ENCODE data around the gene DBET.
"Not testable (repeated sequence)": the region's sequence is repeated elsewhere in the genome, so short reads cannot be mapped to it uniquely, and the experiment has no call there.

DBET gene

DNA sequence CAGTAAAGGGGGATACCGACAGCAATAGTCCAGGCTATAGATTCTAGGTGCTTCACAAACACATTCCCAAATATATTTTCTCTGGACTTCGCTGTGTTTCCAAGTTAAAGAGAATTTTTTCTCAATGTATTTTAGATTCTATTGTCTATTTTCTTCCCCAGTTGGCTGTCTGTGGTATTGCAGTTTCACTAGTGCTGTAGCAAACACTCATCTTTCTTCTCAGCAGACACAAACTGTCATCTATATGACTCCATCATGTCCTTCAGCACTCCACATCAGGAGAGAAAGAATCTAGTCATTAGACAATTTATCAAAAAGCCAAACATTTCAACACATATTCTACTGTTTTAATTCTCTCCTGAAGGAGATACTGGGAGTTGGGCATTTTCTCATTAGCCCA lies at the start of gene DBET:
DBET (plus strand) TSS at position 161 of the 400 bp plus-strand sequence.
- not testable (repeated sequence) for H3K27me3 Mint-ChIP-seq, H3K9me3 Mint-ChIP-seq, ATAC-seq, H3K36me3 Mint-ChIP-seq, H3K27ac Mint-ChIP-seq, H3K4me1 Mint-ChIP-seq, H3K4me3 Mint-ChIP-seq

DNA sequence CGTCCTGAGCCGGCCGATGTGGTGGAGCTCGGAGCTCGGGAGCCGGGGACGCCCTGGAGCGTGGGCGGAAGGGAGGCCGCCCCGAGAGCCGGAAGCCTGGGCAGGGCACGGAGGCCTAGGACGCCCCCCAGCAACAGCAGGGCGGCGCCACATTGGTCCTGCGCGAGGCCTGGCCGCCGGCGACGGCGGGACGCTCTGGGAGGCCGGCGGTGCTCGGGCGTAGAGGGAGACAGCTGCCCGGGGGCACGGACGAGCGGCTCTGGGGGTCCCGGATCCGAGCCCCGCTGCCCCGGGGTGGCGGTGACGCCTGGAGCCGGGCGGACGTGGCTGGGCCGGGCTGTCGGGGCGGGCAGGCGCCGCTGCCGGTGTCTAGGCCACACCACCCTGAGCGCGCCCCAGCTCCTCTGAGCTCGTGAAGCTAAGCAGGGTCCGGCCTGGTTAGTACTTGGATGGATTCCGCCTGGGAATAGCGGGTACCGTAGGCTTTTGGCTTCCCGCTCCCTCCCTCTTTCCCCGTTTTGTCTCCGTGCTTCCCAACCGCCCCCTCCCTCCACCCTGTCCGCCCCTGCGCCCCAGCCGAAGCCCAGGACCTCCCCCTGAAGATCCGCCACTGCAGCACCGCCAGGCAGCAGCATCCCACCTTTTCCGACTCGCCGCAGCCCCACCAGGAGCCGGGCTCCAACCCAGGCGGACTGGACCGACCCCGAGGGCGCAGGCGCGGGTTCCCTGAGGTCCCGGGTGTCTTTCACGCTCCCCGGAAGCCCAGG lies 49.3 kb upstream of the DBET start:
- Mint-ChIP-seq H3K27ac (no peak overlapping the region), H3K36me3 (peaks cover 4% of the 10 kb centered on the region), H3K4me1 (peaks cover 33% of the 10 kb centered on the region), H3K4me3 (peak overlapping the region; percentile 33), H3K27me3 (peaks cover 63% of the 10 kb centered on the region), H3K9me3 (peaks cover 11% of the 10 kb centered on the region)
- peak; percentile 51 for ATAC-seq

- Mint-ChIP-seq H3K27ac (no peak overlapping the region), H3K4me3 (peak overlapping the region; percentile 27), H3K27me3 (peaks cover 71% of the 10 kb centered on the region)
These were observed 48.5 kb upstream of the DBET start for GRCh38 chr4:190015538-190016368.

GRCh38 chr4:190016369-190017289 lies 47.7 kb upstream of the DBET start:
- H3K27ac Mint-ChIP-seq = no peak overlapping the region
- peaks cover 44% of the 10 kb centered on the region for H3K4me1 Mint-ChIP-seq
- peaks cover 78% of the 10 kb centered on the region for H3K27me3 Mint-ChIP-seq
- peak overlapping the region; percentile 27 for H3K4me3 Mint-ChIP-seq
- no peak for ATAC-seq
- H3K9me3 Mint-ChIP-seq = peaks cover 14% of the 10 kb centered on the region
- H3K36me3 Mint-ChIP-seq = peaks cover 10% of the 10 kb centered on the region

More at GRCh38 chr4:190015538-190016368, 48.5 kb upstream of the DBET start:
- no peak for ATAC-seq
- peaks cover 37% of the 10 kb centered on the region for H3K4me1 Mint-ChIP-seq
- H3K9me3 Mint-ChIP-seq = peaks cover 13% of the 10 kb centered on the region
- peaks cover 8% of the 10 kb centered on the region for H3K36me3 Mint-ChIP-seq

DNA sequence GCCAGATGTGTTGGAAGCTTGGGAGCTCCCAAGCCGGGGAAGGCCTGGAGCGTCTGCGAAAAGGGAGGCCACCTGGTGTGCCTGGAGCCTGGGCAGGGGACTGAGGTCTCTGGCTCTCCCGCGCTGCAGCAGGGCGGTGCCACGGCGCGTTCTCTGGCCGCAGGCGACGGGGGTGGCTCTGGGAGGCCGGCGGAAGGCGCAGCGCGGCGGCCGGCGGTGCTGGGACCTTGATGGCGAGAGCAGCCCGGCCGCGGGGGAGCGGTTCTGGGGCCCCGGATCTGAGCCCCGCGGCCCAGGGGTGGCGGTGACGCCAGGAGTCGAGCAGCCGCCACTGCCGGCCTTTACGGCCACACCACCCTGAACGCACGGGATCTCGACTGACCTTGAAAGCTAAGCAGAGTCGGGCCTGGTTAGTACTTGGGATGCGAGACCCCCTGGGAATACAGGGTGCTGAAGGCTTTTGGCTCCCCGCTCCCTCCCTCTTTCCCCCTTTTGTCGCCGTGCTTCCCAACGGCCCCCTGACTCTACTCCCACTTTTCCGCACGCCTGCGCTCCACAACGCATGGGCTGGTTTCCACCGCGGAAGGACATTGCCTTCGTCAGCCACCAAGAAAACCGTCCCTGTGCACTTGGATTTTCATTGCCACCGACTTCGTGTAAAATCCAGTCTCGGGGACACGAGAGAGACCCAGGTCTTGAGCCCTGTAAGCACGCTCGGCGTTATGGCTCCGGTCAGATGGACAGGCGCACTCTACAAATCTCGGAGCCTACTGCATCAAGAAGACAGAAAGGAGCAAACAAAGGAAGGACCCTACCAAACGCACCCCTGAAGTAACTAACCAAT lies 46.7 kb upstream of the DBET start:
- Mint-ChIP-seq H3K4me1 (peaks cover 44% of the 10 kb centered on the region), H3K4me3 (no peak overlapping the region), H3K9me3 (peaks cover 14% of the 10 kb centered on the region), H3K27me3 (peaks cover 78% of the 10 kb centered on the region), H3K36me3 (peaks cover 10% of the 10 kb centered on the region), H3K27ac (no peak overlapping the region)
- ATAC-seq = no peak

DNA sequence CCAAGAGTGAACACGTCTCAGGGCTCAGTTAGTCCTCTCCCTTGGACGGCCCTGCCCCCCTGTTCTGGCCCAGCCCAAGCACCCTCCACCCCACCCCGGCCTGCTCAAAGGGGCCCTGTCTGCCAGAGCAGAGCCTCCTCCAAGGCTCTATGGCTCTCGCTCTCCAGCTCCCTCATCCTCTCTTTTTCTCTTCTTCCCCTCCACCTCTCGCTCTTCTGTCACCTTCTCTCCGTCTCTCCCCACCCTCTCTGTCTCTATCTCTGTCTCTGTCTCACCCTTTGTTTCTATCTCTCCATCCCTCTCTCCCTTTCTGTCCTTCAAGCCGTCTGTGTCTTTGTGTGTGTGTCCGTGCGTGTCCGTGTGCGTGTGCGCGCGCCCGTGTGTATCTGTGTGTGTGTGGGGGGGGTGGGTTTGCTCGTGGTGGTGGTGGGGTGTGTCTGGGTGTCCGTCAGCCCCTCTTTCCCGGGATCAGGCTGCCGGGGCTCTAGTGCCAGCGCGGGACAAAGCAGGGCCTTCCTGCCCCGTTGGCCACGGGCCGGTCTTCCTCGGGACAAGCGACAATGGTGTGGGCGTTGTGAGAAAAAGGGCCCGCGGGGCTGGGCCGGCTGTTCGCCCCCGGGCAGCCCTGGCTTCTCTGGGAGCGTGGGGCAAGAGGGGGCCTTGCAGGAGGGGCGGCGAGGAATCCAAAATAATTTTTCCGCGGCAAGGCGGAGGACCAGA lies 45.9 kb upstream of the DBET start:
- Mint-ChIP-seq H3K27me3 (peaks cover 78% of the 10 kb centered on the region), H3K9me3 (peaks cover 14% of the 10 kb centered on the region), H3K27ac (no peak overlapping the region), H3K4me1 (peaks cover 44% of the 10 kb centered on the region), H3K4me3 (peak overlapping the region; percentile 4), H3K36me3 (peaks cover 10% of the 10 kb centered on the region)
- no peak for ATAC-seq

DNA sequence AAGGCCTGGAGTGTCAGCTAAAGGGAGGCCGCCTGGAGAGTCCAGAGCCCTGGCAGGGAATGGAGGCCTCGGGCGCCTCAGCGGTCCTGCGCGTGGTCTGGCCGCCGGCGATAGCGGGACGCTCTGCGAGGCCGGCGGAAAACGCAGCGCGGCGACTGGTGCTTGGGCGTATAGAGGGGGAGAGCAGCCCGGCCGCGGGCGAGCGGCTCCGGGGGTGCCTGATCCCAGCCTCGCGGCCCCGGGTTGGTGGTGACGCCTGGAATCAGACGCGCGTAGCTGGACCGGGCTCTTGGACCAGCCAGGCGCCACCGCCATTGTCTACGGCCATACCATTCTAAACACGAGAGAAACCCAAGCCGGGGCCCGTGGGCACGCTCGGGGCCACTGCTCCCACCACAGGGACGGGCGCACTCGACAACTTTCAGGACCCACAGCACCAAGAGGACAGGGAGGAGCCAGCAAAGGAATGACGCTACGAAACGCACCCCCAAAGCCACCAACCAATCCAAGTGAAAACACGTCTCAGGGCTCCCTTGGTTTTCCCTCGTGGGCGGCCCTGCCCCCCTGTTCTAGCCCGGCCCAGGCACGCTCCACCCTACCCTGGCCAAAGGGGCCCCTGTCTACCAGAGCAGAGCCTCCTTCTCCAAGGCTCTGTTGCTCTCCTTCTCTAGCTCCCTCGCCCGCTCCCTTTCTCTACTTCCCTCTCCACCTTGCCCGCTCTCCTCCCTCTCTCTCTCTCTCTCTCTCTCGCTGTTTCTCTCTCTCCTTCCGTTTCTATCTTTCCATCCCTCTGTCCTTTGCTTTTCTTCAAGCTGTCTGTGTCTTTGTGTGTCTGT lies 45.1 kb upstream of the DBET start:
- Mint-ChIP-seq H3K27me3 (peaks cover 77% of the 10 kb centered on the region), H3K4me1 (peaks cover 45% of the 10 kb centered on the region), H3K9me3 (peaks cover 14% of the 10 kb centered on the region), H3K27ac (no peak overlapping the region), H3K4me3 (peak overlapping the region; percentile 5), H3K36me3 (peaks cover 6% of the 10 kb centered on the region)
- ATAC-seq = no peak

- H3K4me3 Mint-ChIP-seq = peak overlapping the region; percentile 5
- H3K36me3 Mint-ChIP-seq, ATAC-seq, H3K27ac Mint-ChIP-seq: not testable (repeated sequence)
- H3K9me3 Mint-ChIP-seq = peaks cover 14% of the 10 kb centered on the region
- H3K27me3 Mint-ChIP-seq = peaks cover 71% of the 10 kb centered on the region
- peaks cover 42% of the 10 kb centered on the region for H3K4me1 Mint-ChIP-seq
These were observed 44.3 kb upstream of the DBET start for GRCh38 chr4:190019859-190020463.

DNA sequence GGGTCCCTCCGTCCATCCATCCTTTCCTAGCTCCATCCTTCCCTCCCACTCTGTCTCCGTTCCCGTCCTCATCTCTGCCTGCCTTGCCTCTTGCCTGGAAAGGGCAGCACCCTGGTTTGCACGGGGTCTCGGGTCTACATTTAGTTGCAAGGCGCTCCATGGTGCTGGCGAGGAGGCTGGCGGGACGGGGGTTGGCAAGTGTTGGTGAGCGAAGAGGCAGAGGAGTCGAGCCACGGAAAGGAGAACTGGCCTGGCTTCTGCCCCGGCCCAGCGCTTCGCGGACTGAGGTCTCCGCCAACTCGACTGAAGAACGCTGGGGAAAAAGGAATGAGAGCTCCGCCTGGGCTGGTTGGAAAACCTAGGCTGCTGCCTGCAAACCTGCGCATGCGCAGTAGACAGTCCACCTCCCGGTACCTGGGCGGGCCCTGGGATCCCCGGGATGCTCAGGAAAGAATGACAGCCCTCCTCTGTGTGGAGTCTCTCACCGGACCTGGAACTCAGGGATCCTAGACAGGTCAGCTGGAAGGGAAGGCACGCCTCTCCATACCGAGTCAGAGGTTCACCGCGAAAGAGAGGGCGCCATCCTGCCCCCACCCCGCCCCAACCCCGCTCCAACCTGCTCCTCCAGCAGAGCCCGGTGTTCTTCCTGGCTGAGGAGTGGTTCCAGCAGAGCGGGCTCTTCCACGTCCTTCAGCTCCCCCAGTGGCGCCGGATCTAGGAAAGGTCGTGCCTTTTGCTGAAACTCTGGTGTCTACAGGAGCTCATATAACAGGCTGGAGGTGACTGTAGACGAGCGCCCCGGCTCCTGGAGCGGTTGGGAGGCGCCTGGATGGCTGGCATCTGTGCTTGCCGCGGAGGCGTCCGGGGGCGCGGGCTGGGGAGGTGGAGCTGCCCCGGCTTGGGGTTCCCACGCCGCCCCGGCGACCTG lies 43.2 kb upstream of the DBET start:
- Mint-ChIP-seq H3K27ac (no peak overlapping the region), H3K4me1 (peaks cover 36% of the 10 kb centered on the region), H3K36me3 (peaks cover 6% of the 10 kb centered on the region), H3K4me3 (peak overlapping the region; percentile 63), H3K9me3 (peaks cover 11% of the 10 kb centered on the region), H3K27me3 (peaks cover 62% of the 10 kb centered on the region)
- no peak for ATAC-seq

- ATAC-seq, H3K4me3 Mint-ChIP-seq, H3K27ac Mint-ChIP-seq, H3K36me3 Mint-ChIP-seq, H3K9me3 Mint-ChIP-seq: not testable (repeated sequence)
- Mint-ChIP-seq H3K4me1 (peaks cover 33% of the 10 kb centered on the region), H3K27me3 (peaks cover 53% of the 10 kb centered on the region)
These were observed 42.3 kb upstream of the DBET start for GRCh38 chr4:190021973-190022372.

DNA sequence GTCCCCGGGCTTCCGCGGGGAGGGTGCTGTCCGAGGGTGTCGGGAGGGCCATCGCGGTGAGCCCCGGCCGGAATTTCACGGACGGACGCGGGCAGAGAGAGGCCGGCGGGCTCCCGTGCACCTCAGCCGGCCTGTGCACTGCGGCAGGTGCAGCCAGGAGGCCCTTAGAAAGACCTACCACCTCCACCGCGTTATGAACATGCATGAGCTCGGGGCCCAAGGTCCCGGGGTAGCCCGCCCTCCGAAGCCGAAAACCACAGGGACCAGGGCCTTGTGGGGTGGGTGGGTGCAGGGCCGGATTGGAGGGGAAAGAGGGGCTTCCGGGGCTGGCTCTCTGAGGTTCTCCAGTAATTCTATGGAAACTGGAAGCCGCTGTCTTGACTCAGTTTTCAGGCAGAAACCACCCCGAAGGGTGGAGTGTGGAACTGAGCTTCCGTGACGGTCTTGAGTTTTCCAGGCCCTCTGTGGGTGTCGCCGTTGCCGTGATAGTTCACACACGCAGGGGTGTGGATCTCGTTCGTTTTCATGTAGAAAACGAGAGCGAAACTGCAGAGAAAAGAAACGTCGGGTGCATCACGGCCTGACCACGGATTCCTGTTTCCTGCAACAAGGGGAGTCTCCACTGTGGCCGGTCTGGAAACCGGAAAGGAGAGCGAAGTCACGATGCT lies 41.6 kb upstream of the DBET start:
- peak; percentile 70 for ATAC-seq
- Mint-ChIP-seq H3K4me1 (peaks cover 32% of the 10 kb centered on the region), H3K4me3 (peak overlapping the region; percentile 48)

More for the DNA sequence above, 41.6 kb upstream of the DBET start:
- not testable (repeated sequence) for H3K36me3 Mint-ChIP-seq, H3K9me3 Mint-ChIP-seq, H3K27ac Mint-ChIP-seq
- peaks cover 45% of the 10 kb centered on the region for H3K27me3 Mint-ChIP-seq

Measured in stimulated activated memory B cell treated with anti-CD40 and anti-IgM and Interleukin-4, amounts not matched to agents 10 μg/mL and 1 μg/mL and 100 μg/mL, for 72 hours (primary cell).